ENCODE results near the gene ADAM29.
"Not testable (repeated sequence)": the region's sequence is repeated elsewhere in the genome, so short reads cannot be mapped to it uniquely, and the experiment has no call there.

Gene ADAM29

GRCh38 chr4:174972911-174973310 lies 54.8 kb downstream of the ADAM29 start:
- no peak for DNase-seq

DNA sequence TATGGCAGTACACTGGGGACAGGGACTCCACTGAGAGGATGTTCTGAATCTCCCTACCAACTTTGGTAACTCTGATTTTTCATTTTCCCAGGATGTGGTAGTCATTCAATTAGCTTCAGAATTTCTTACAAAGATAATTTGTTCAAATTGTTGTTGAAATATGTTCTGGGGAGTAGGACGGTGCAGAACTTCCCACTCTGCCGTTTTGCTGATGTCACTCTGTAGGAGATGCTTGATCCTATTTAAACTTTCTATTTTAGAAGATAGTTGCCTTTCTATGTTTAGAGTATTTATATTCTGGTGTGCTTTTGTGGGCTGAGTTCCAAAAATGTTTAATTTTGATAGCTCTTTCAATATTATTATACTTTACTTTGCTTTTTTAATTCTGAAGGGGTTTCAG lies 55.2 kb downstream of the ADAM29 start:
- no peak for DNase-seq

GRCh38 chr4:174983128-174983750 lies 65.1 kb downstream of the ADAM29 start:
- DNase-seq, result no peak

GRCh38 chr4:174983870-174984269 lies 65.7 kb downstream of the ADAM29 start:
- DNase-seq, result not testable (repeated sequence)

DNA sequence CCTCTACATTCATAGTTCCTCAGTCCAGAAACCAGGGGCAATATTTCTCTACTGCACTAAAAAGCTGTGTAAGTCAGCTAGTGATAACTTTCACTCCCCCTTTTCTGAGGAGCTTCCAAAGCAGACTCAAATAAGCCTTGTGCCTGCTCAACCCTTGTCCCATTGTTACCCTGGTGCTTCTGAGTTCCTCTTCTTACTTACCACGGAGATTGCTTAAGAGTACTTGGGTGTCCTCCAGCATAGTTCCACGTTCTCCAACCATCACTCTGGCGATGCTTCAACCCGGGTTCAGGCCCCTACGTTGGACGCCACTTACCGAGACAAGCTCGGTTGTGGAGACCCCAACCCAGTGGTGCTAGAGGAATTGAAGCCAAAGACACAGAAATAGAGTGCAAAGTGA lies 71.6 kb downstream of the ADAM29 start:
- DNase-seq, result peak; percentile 37

GRCh38 chr4:174993916-174994315 lies 75.8 kb downstream of the ADAM29 start:
- DNase-seq, result no peak

DNA sequence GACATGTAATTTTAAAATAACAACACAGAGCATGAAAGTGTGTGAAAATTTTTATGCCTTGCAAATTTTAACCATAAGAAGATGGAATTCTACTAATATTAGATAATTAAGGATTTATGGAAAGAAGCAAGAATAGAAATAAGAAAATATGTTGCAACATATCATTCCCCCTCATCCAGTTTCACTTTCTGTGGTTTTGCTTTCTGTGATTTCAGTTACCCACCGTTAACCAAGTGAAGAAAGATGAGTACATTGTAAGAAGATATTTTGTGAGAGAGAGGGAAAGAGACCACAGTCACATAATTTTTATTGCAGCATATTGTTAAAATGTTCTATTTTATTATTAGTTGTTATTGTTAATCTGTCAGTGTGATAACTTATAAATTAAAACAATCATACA lies 77.9 kb downstream of the ADAM29 start:
- DNase-seq, result peak; percentile 48

GRCh38 chr4:174999407-174999806 lies 81.2 kb downstream of the ADAM29 start:
- peak; percentile 83 for DNase-seq

- no peak for DNase-seq
Observed at GRCh38 chr4:175017751-175018150, 99.6 kb downstream of the ADAM29 start.

DNA sequence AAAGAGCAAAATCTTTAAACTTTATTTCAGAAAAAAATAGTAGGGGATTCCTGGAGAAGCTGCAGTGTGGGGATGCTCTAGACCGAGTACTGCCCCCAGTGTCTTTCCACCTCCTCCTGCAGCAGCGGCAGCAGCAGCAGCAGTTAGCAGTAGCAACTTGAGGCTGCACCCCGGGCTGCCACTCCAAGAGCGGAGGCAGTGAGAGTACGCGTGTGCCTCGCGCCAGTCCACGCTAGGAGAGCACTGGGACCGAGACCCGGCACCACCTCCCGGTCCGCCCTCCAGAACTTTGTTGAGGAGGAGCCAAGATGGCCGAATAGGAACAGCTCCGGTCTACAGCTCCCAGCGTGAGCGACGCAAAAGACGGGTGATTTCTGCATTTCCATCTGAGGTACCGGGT lies 101.3 kb downstream of the ADAM29 start:
- DNase-seq, result not testable (repeated sequence)

Measured in OCI-M1 (cell line).